A204.1 (cell line): ENCODE measurements around the gene ING3.
"Not testable (repeated sequence)": the region's sequence is repeated elsewhere in the genome, so short reads cannot be mapped to it uniquely, and the experiment has no call there.

Experiments used
- FAIRE-seq: peaks from 2 replicates; lab custom pipeline; 2012; peaks lifted over from hg19 to GRCh38; lab: Jason Lieb, UNC

The ING3 gene

DNA sequence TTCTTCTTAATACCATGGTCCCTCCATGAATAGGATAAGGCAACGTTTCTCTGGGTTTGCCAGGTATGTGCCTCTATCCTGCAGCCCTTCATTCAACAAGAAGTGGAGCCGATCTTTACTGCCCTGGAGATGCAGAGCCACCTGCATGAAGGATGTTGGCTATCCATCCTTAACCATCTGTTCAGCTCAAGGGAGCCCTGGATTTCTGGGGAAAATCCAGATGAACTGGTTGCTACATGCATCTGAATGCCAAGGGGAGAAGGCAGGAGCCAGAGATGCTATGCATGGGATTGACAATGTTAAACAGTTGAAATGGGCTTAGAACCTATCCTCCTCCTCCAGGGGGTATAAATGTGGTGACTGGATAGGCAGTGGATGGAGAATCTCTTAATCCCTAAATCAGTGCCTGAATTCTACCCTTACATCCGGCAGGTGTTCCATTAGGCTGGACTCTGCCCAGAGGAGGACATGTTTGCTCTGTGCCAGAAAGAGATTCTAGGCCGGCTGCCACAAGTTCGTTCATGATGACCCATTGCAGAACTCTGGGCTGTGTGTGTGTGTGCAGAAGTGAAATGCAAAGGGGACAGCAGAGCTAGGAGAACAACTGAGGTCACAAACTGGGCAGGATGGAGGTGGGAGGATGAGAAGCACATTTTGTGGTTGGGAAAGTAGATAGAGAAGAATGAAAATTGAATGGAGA, 53.6 kb downstream of the ING3 start:
- no peak for FAIRE-seq

- FAIRE-seq = not testable (repeated sequence)
Measured at GRCh38 chr7:121005058-121005457, 54.5 kb downstream of the ING3 start.

DNA sequence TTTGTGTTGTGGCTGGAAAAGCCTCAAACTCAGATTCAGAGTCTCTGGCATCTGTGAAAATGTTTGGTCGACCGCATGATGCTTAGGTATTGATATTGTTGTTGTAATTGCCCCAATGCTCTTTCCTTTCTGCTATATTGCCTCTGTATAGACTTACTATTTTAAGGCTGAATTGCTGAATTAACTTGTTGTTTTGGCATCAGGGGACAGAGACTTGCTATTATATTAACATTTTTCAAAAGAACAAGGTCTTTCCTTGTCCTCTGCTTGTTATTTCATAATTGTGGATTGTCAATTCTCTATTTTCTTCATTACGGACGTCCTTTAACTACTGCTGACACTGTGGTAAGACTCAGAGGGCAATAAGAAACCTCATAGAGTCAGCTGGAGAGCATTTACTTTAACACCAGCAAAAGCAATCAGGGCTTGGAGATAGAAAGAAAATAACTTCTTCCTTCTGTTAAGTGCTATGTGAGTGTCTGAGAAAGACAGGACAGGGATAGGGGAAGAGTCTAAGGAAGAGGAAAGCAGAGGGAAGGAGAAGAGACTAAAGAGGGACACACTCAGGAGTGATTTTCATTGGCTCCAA, 55.5 kb downstream of the ING3 start:
- no peak for FAIRE-seq

DNA sequence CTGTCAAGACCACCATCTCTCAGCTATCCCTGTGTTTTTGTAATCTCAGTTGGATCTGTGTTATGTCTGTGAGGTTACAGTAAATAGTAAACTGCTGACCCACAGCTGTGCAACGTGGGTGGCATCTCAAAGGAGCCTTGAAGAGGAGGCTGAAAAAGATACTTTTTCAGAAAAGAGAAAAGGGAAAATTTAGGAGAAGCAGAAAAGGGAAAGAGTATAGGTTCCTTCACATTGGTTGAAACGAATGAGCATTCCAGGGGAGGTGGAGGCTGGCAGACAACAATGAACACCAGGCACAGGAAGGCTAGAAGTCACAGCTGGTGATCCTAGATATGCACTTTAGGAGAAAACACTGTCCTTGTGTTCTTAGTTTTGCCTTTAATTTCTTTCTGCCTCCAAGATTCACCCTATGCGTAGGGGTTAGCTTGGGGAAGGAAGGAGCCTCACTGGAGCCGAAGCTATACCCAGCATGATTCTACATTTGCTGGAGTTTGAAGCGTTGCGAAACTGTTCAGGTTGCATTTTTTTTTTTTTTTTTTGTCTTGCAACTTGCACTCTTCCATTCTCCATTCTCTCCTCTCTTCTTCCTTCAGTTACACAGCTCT, 56.2 kb downstream of the ING3 start:
- FAIRE-seq = no peak

DNA sequence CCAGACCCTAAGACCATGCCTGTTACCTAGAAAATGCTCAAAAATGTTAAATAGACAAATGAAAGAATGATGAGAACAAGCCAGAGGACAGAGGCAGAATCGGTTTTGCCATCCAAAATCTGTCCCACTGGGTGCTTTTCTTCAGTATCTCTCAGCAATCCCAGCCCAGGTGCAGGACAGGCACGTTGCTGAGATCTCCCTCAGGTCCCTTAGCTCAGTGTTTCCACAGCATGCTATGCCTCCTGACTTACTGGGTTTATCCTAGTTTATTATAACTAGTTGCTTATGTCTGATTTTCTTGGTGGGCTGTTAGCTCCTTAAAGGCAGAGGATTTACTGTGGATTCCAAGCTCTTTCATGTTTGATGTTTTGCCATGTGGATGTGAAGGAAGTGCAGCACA, 58.2 kb downstream of the ING3 start:
- no peak for FAIRE-seq

DNA sequence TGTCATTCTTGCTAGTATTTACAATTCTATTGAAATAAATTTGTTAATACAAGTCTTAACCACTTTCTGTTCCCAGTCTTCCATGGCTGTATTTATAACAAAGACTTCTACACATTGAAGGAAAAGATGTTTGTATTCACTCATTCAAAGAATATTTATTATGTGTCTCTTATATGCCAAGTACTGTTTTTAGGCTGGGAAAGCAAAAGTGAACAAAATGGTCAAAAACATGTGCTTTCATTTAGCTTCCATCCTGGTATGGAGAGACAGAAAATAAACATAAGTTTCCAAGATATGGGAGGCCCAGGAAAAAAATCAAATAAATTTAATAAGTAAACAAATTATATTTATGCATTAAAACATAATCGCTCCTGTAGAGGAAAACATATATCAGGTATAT, 60.8 kb downstream of the ING3 start:
- no peak for FAIRE-seq

GRCh38 chr7:121012170-121012874, 61.7 kb downstream of the ING3 start:
- no peak for FAIRE-seq

- FAIRE-seq = no peak
Measured at GRCh38 chr7:121012919-121013318, 62.3 kb downstream of the ING3 start.

GRCh38 chr7:121015560-121015959, 65.0 kb downstream of the ING3 start:
- no peak for FAIRE-seq

- no peak for FAIRE-seq
Measured at GRCh38 chr7:121016966-121017365, 66.4 kb downstream of the ING3 start.

DNA sequence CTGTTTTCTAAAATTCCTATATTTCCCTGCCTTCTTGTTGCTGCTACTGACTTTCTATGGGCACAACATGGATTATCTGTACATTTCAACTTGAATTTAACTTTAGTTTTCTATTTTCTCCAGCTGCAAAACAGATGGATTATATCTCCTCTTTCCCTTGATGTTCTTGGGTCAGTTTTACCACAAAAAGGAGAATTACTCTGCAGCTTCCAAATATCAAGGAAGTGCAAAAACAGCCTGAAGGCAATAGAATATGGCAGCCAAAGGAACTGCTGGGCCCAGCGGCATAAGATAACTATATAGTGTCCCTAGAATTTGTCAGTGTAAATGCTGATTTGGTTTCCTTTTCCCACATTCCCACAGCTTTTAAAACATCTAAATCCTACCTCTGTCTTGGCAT, 67.0 kb downstream of the ING3 start:
- no peak for FAIRE-seq

- no peak for FAIRE-seq
Measured at GRCh38 chr7:121019018-121019417, 68.4 kb downstream of the ING3 start.

- FAIRE-seq = no peak
Measured at GRCh38 chr7:121020249-121020988, 69.8 kb downstream of the ING3 start.

DNA sequence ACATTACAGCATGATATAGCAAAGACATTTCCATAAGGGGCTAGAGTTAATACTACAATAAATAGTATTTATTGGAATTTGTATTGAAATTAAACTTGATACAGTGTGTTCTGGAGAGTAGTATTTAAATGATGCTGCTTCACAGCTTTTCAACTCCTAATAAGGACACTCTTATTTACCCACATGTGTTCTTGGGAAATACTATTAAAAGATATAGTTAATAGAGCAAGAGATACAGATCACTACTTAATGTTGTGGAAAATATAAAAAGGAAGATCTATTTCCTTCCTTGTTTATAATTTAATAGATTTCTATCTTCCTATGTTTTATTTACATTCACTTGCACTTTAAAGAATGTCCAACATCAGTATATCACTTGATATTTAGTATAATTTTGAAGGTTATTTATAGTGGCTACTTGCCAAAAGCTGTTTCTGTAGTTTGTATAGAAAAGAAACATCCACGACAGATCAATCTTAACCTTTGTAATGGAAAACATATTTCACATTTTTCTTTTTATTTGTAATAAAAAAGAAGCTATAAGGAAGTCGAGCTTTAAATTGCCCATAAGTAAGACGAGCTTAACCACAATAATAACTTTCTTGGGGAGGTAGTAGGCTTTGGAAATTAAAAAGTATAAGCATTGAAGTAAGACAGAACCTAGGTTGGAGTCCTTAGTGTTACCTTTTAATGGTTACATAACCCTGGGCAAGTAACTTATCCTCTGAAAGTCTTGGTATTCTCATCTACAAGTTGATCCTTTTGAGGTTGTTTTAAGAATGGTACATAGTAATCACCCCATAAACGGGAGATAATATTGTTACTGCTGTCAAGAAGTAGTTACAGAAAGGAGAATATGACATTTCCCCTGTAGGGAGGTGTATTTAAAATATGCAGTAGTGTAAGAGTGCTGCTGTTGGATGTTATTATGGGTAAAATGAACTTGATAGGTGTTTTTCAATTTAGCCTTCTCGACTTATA, 70.7 kb downstream of the ING3 start:
- FAIRE-seq = no peak

GRCh38 chr7:121023194-121023593, 72.6 kb downstream of the ING3 start:
- FAIRE-seq = no peak

- FAIRE-seq = no peak
Measured at GRCh38 chr7:121023683-121024511, 73.3 kb downstream of the ING3 start.

- FAIRE-seq = peak; percentile 16
Measured at GRCh38 chr7:121024611-121025010, 74.0 kb downstream of the ING3 start.

- no peak for FAIRE-seq
Measured at GRCh38 chr7:121026159-121026558, 75.6 kb downstream of the ING3 start.

GRCh38 chr7:121026577-121027111, 76.1 kb downstream of the ING3 start:
- no peak for FAIRE-seq
